PC-9 (cell line): Measurements from ENCODE around the gene PRCD. TPM values are rescaled to one million over a fixed set of nuclear protein-coding genes. Genes with fewer than 3 reads are reported as not detected.

Source experiments
- BruUV-seq: library from RNA; stranded (reverse); fragments of 400-500 nt; replicated peaks from 2 replicates; lab custom pipeline; 2021; lab: Mats Ljungman, UMichigan
- CTCF ChIA-PET: fragments of 300-600 bp; sonication (Branson Sonifier 250); formaldehyde crosslinking; loops from one replicate; lab custom pipeline; 2022; ENCODE audit warnings: antibody characterized with exemption; lab: Charles Lee
- POLR2A ChIA-PET: fragments of 300-600 bp; sonication (Branson Sonifier 250); formaldehyde crosslinking; loops from one replicate; lab custom pipeline; 2022; ENCODE audit warnings: antibody characterized with exemption; ENCODE audit not compliant: unreplicated experiment; lab: Charles Lee
- DNase-seq, 2 experiments: peaks; one replicate each; pipeline versions ENCODE4 v3.0.0 to v3.0.0-alpha.2; 2015 to 2022; ENCODE audit warnings: mixed read lengths in 1 of 2
- H2AFZ ChIP-seq: fragments of 200-600 bp; sonication (generic); 2 replicates; pipeline ENCODE4 v1.8.1; 2017; ENCODE audit warnings: antibody characterized with exemption
- H3F3A ChIP-seq: fragments of 200-600 bp; sonication (generic); 2 replicates; pipeline ENCODE4 v1.8.1; 2017; ENCODE audit warnings: antibody characterized with exemption, mild to moderate bottlenecking, low read depth; ENCODE audit not compliant: insufficient read depth
- H3K27ac ChIP-seq: fragments of 200-600 bp; sonication (generic); 2 replicates; pipeline ENCODE4 v1.6.1; 2016; ENCODE audit warnings: mixed run types
- H3K27me3 ChIP-seq: fragments of 200-600 bp; sonication (generic); 2 replicates; pipeline ENCODE4 v1.6.1; 2016; ENCODE audit warnings: low read depth, mixed run types; ENCODE audit not compliant: insufficient read depth
- H3K36me3 ChIP-seq: fragments of 200-600 bp; sonication (generic); 2 replicates; pipeline ENCODE4 v1.6.1; 2016; ENCODE audit warnings: low read depth, mixed run types
- H3K4me1 ChIP-seq: fragments of 200-600 bp; sonication (generic); replicated peaks from 2 replicates; pipeline ENCODE4 v1.6.1; 2016; ENCODE audit warnings: mixed run types; ENCODE audit not compliant: insufficient read depth
- H3K4me2 ChIP-seq: fragments of 200-600 bp; sonication (generic); 2 replicates; pipeline ENCODE4 v1.6.1; 2017; ENCODE audit warnings: mixed run types
- H3K4me3 ChIP-seq: fragments of 200-600 bp; sonication (generic); 2 replicates; pipeline ENCODE4 v1.6.1; 2016; ENCODE audit warnings: mixed run types
- H3K79me2 ChIP-seq: fragments of 200-600 bp; sonication (generic); 2 replicates; pipeline ENCODE4 v1.6.1; 2017; ENCODE audit warnings: low read depth, mixed run types
- H3K9me2 ChIP-seq: fragments of 200-600 bp; sonication (generic); 2 replicates; pipeline ENCODE4 v1.8.1; 2017; ENCODE audit warnings: mild to moderate bottlenecking; ENCODE audit not compliant: insufficient read depth
- H3K9me3 ChIP-seq: fragments of 200-600 bp; sonication (generic); 2 replicates; pipeline ENCODE4 v1.8.1; 2016; ENCODE audit warnings: low read depth; ENCODE audit not compliant: insufficient read depth
- H4K20me1 ChIP-seq: fragments of 200-600 bp; sonication (generic); 2 replicates; pipeline ENCODE4 v1.8.1; 2017; ENCODE audit not compliant: insufficient read depth
- EZH2 ChIP-seq: fragments of 200-600 bp; sonication (generic); IDR thresholded peaks from 2 replicates; pipeline ENCODE4 v1.8.0; 2017; ENCODE audit warnings: antibody characterized with exemption, low read depth
- intact Hi-C: fragments of 100-400 bp; cut with micrococcal nuclease; formaldehyde crosslinking; loops from one replicate; pipeline ENCODE4 v1.10.0; 2022; ENCODE audit not compliant: unreplicated experiment
- total RNA-seq: library from RNA; stranded (reverse); gene quantifications from 2 replicates; pipeline ENCODE4 v1.2.3, GENCODE V29; 2021
- TF ChIP-seq, protein P1 (sequence below): fragments of 200-600 bp; sonication (generic); conservative IDR thresholded peaks from 2 replicates; pipeline ENCODE4 v1.6.1; 2017; ENCODE audit warnings: mixed run types, antibody characterized with exemption, mild to moderate bottlenecking, moderate library complexity

The PRCD gene
- total RNA-seq, 1 experiment from 2014 or later: 2.7 TPM

DNA sequence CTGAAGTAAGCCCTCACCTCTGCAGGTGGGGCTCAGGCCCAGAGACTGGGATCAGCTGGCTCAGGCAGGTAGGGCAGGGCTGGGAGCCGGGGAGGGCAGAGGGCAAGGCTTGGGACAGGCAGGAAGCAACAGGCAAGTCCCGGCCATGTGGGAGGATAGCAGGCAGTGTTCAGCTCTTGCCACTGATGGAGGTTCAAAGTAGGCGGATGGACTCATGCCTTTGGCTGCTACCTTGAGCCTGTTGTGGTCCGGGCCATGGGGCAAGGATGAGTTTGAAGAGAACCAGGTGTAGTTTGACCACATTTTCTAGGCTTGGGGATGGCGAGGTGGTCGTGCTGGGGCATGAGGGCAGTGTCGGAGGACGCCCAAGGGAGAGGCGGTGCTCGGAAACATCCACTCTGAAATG lies 2.7 kb downstream of the PRCD start:
- no peaks in the 10 kb centered on the region for H3K9me2 ChIP-seq
- POLR2A ChIA-PET: no interaction called here
- H4K20me1 ChIP-seq: no peaks in the 10 kb centered on the region
- H3K4me2 ChIP-seq: no peak overlapping the region
- DNase-seq: no peak
- TF ChIP-seq, protein P1, sequence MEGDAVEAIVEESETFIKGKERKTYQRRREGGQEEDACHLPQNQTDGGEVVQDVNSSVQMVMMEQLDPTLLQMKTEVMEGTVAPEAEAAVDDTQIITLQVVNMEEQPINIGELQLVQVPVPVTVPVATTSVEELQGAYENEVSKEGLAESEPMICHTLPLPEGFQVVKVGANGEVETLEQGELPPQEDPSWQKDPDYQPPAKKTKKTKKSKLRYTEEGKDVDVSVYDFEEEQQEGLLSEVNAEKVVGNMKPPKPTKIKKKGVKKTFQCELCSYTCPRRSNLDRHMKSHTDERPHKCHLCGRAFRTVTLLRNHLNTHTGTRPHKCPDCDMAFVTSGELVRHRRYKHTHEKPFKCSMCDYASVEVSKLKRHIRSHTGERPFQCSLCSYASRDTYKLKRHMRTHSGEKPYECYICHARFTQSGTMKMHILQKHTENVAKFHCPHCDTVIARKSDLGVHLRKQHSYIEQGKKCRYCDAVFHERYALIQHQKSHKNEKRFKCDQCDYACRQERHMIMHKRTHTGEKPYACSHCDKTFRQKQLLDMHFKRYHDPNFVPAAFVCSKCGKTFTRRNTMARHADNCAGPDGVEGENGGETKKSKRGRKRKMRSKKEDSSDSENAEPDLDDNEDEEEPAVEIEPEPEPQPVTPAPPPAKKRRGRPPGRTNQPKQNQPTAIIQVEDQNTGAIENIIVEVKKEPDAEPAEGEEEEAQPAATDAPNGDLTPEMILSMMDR: no peak
- no peak for TF ChIP-seq EZH2
- H3K36me3 ChIP-seq: no peaks in the 10 kb centered on the region
- no peak overlapping the region for H3K27ac ChIP-seq
- H3K79me2 ChIP-seq: no peaks in the 10 kb centered on the region
- intact Hi-C loops: no loop called here
- CTCF ChIA-PET: no interaction called here
- H3K9me3 ChIP-seq: no peaks in the 10 kb centered on the region
- BruUV-seq: no TSS peak
- H2AFZ ChIP-seq: no peak overlapping the region
- no peaks in the 10 kb centered on the region; the same call in 1 of the 2 replicates for H3F3A ChIP-seq
- no peak overlapping the region for H3K4me3 ChIP-seq
- 0 out of 2 replicates have a peak, but pooled peaks cover 3% of the 10 kb centered on the region for H3K4me1 ChIP-seq
- H3K27me3 ChIP-seq: no peaks in the 10 kb centered on the region

DNA sequence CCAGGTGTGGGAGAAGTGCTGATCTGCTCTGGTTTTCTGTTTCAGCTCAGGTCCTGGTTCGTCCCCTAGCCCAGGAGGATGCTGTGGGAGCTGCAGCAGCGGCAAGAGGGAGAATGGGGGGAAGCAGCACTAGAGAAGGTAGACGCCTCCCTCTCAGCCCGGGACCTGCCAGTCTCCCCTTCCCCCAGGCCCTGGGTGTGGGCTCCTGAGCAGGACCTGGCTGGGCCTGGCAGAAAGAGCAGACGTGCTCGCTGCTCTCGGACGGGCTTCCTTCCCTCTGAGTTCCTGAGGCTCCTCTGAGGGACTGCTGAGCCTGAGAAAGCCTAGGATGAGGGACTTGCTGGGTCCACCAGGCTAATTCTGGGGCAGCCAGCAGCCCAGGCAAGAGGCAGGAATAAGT lies 3.1 kb downstream of the PRCD start:
- ChIA-PET POLR2A (no interaction called here), CTCF (no interaction called here)
- no TSS peak for BruUV-seq
- no peaks in the 10 kb centered on the region; the same call in 1 of the 2 replicates for H3F3A ChIP-seq
- no peaks in the 10 kb centered on the region for H3K9me3 ChIP-seq
- no peaks in the 10 kb centered on the region for H3K27me3 ChIP-seq
- 0 out of 2 replicates have a peak, but pooled peaks cover 3% of the 10 kb centered on the region for H3K4me1 ChIP-seq
- H4K20me1 ChIP-seq: no peaks in the 10 kb centered on the region
- no peak overlapping the region for H3K4me2 ChIP-seq
- DNase-seq: no peak
- H3K4me3 ChIP-seq: no peak overlapping the region
- H3K36me3 ChIP-seq: no peaks in the 10 kb centered on the region
- H3K79me2 ChIP-seq: no peaks in the 10 kb centered on the region
- no peak for TF ChIP-seq EZH2
- TF ChIP-seq, protein P1: no peak
- H3K27ac ChIP-seq: no peak overlapping the region
- H3K9me2 ChIP-seq: no peaks in the 10 kb centered on the region
- H2AFZ ChIP-seq: no peak overlapping the region
- intact Hi-C loops: no loop called here

DNA sequence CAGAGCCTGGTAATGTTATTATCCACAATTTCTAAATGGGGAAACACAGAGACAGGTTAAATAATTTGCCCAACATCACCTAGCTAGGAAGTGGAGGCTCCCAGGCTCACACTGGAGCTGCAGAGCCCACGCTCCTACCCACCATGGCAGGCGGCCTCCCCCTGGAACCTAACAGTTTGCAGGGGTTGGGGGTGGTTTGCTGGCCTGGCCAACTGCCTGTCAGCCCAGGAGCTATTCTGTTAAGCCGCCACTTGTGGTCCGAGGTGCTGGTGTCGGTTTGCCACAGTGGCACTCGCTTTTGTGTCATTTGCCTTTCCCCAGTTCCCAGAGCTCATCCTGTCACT lies 3.6 kb downstream of the PRCD start:
- Histone ChIP-seq H3K4me3 (no peak overlapping the region), H3K27ac (no peak overlapping the region), H3K27me3 (no peaks in the 10 kb centered on the region), H3K79me2 (no peaks in the 10 kb centered on the region), H3K9me2 (no peaks in the 10 kb centered on the region), H2AFZ (no peak overlapping the region), H3K36me3 (no peaks in the 10 kb centered on the region), H3K4me2 (no peak overlapping the region), H3F3A (no peaks in the 10 kb centered on the region; the same call in 1 of the 2 replicates), H4K20me1 (no peaks in the 10 kb centered on the region), H3K9me3 (no peaks in the 10 kb centered on the region), H3K4me1 (0 out of 2 replicates have a peak, but pooled peaks cover 3% of the 10 kb centered on the region)
- BruUV-seq: no TSS peak
- CTCF ChIA-PET: no interaction called here
- POLR2A ChIA-PET: no interaction called here
- TF ChIP-seq EZH2: no peak
- TF ChIP-seq, protein P1: no peak
- DNase-seq: no peak
- intact Hi-C loops: no loop called here
